Naive thymus-derived CD4-positive, alpha-beta T cell (primary cell): ENCODE data around the gene GNA14. TPM values are rescaled to one million over a fixed set of nuclear protein-coding genes. Genes with fewer than 3 reads are reported as not detected.

Experiments
- ATAC-seq: fragments of 150-1000 bp; cut with Tn5 transposase; 2 replicates; pipeline ENCODE4 v1.10.0; 2021; ENCODE audit warnings: mild to moderate bottlenecking, moderate library complexity
- CTCF ChIA-PET: fragments of 350-600 bp; sonication (Branson Sonifier 250); formaldehyde crosslinking; loops from one replicate; lab custom pipeline; 2021; ENCODE audit warnings: antibody characterized with exemption; lab: Charles Lee
- POLR2A ChIA-PET: fragments of 350-600 bp; sonication (Branson Sonifier 250); formaldehyde crosslinking; loops from one replicate; lab custom pipeline; 2021; ENCODE audit warnings: antibody characterized with exemption, inconsistent platforms; lab: Charles Lee
- DNase-seq, 9 donors: peaks; one replicate each; pipeline versions ENCODE4 v3.0.0 to v3.0.0-alpha.2; 2020 to 2022; ENCODE audit warnings: mixed read lengths in 1 of 9
- H3K27ac ChIP-seq: one replicate; pipeline ENCODE4 v1.7.0; 2013; ENCODE audit warnings: mild to moderate bottlenecking, low read depth, low read length, moderate library complexity
- H3K27me3 ChIP-seq, 2 donors: one replicate each; pipeline ENCODE4 v1.7.0; 2013; ENCODE audit warnings: low read length in 2 of 2, mild to moderate bottlenecking in 2 of 2, moderate library complexity in 2 of 2; ENCODE audit not compliant: control insufficient read depth in 2 of 2, insufficient read depth in 2 of 2
- H3K36me3 ChIP-seq, 3 experiments: 1 replicate in 2 of 3; 2 replicates in 1 of 3; pipeline ENCODE4 v1.7.0; 2013; ENCODE audit warnings: low read length in 3 of 3, mild to moderate bottlenecking in 3 of 3, moderate library complexity in 1 of 3; ENCODE audit not compliant: insufficient read depth in 3 of 3, control insufficient read depth in 2 of 3
- H3K4me1 ChIP-seq, 2 donors: one replicate each; pipeline ENCODE4 v1.7.0; 2013; ENCODE audit warnings: low read length in 2 of 2, mild to moderate bottlenecking in 2 of 2, moderate library complexity in 1 of 2; ENCODE audit not compliant: control insufficient read depth in 2 of 2, insufficient read depth in 2 of 2
- H3K4me3 ChIP-seq: 2 replicates; pipeline ENCODE4 v1.7.0; 2013; ENCODE audit warnings: mild to moderate bottlenecking, low read length
- H3K9me3 ChIP-seq, 3 experiments: 1 replicate in 2 of 3; 2 replicates in 1 of 3; pipeline ENCODE4 v1.7.0; 2013; ENCODE audit warnings: low read length in 3 of 3; ENCODE audit not compliant: control insufficient read depth in 2 of 3
- H3K27ac Mint-ChIP-seq, 9 donors: one replicate each; pipeline ENCODE4 v1.8.0; 2020 to 2022; ENCODE audit warnings: mixed read lengths in 9 of 9, mild to moderate bottlenecking in 8 of 9, moderate library complexity in 5 of 9, inconsistent platforms in 2 of 9
- H3K27me3 Mint-ChIP-seq, 5 donors: one replicate each; pipeline ENCODE4 v1.8.0; 2021 to 2022; ENCODE audit warnings: mixed read lengths in 5 of 5, mild to moderate bottlenecking in 1 of 5
- H3K36me3 Mint-ChIP-seq, 5 donors: one replicate each; pipeline ENCODE4 v1.8.0; 2020 to 2022; ENCODE audit warnings: mixed read lengths in 5 of 5, mild to moderate bottlenecking in 3 of 5, inconsistent platforms in 1 of 5
- H3K4me1 Mint-ChIP-seq, 7 donors: one replicate each; pipeline ENCODE4 v1.8.0; 2020 to 2022; ENCODE audit warnings: mixed read lengths in 7 of 7, mild to moderate bottlenecking in 3 of 7, inconsistent platforms in 1 of 7
- H3K4me3 Mint-ChIP-seq, 10 donors: one replicate each; pipeline ENCODE4 v1.8.0; 2020 to 2022; ENCODE audit warnings: mild to moderate bottlenecking in 10 of 10, mixed read lengths in 10 of 10, moderate library complexity in 6 of 10, inconsistent platforms in 2 of 10
- H3K9me3 Mint-ChIP-seq, 11 donors: one replicate each; pipeline ENCODE4 v1.8.0; 2020 to 2022; ENCODE audit warnings: mixed read lengths in 11 of 11, mild to moderate bottlenecking in 4 of 11, inconsistent platforms in 1 of 11, moderate library complexity in 1 of 11
- intact Hi-C, 2 donors: fragments of 100-400 bp; cut with micrococcal nuclease; formaldehyde crosslinking; loops; one replicate each; pipeline ENCODE4 v1.15.1; 2023
- polyA plus RNA-seq, 2 donors: library from polyadenylated mRNA; unstranded; fragments of 300-500 nt; fragmentation: Illumina TruSeq; gene quantifications; one replicate each; pipeline ENCODE4 v1.2.3, GENCODE V29; 2021
- total RNA-seq, 6 experiments: library from RNA in 5 of 6; stranded (reverse) in 5 of 6; gene quantifications; 1 replicate in 5 of 6; 2 replicates in 1 of 6; pipeline ENCODE4 v1.2.3 and lab custom pipeline; 2021 to 2026

GNA14 gene
- total and polyA plus RNA-seq, 7 experiments from 2014 or later, result 0.34 TPM; not detected in 6

GRCh38 chr9:77433675-77434445 is 214.3 kb downstream of the GNA14 start:
- Mint-ChIP-seq H3K27me3 (peaks cover 0 to 8% (median 0%) of the 10 kb centered on the region in 5 donors), H3K27ac (no peak overlapping the region), H3K4me1 (peaks cover 4 to 6% (median 4%) of the 10 kb centered on the region in 7 donors), H3K9me3 (no peaks in the 10 kb centered on the region), H3K36me3 (no peaks in the 10 kb centered on the region), H3K4me3 (peak overlapping the region in 3 of 10 donors; percentile 9 to 70 (median 29))
- Histone ChIP-seq H3K27me3 (no peaks in the 10 kb centered on the region), H3K9me3 (no peaks in the 10 kb centered on the region), H3K4me1 (no peaks in the 10 kb centered on the region), H3K36me3 (no peaks in the 10 kb centered on the region), H3K27ac (no peak overlapping the region), H3K4me3 (no peak overlapping the region)
- DNase-seq (peak; percentile 24 to 62 (median 46)), ATAC-seq (peak; percentile 90)
- CTCF ChIA-PET, result interaction anchor here (0.7 to 2.2 kb wide), 8 partner anchors 17 to 937 kb away, joined by 3 to 12 read pairs (median 3); partner anchors contain the start of gene CEP78
- POLR2A ChIA-PET, result no interaction called here
- intact Hi-C loops, result loop anchor here (1.0 to 10.0 kb wide), 10 partner anchors 23 to 828 kb away; no protein-coding TSS in a partner anchor

GRCh38 chr9:77432053-77432452 is 216.1 kb downstream of the GNA14 start:
- intact Hi-C loops, result loop anchor here (2.0 to 10.0 kb wide), 5 partner anchors 53 to 830 kb away; no protein-coding TSS in a partner anchor
- DNase-seq (no peak), ATAC-seq (no peak)
- Histone ChIP-seq H3K9me3 (no peaks in the 10 kb centered on the region), H3K4me1 (no peaks in the 10 kb centered on the region), H3K27ac (no peak overlapping the region), H3K4me3 (no peak overlapping the region), H3K36me3 (no peaks in the 10 kb centered on the region), H3K27me3 (no peaks in the 10 kb centered on the region)
- Mint-ChIP-seq H3K36me3 (no peaks in the 10 kb centered on the region), H3K4me1 (peaks cover 4 to 6% (median 4%) of the 10 kb centered on the region in 7 donors), H3K9me3 (no peaks in the 10 kb centered on the region), H3K27ac (no peak overlapping the region), H3K4me3 (no peak overlapping the region), H3K27me3 (peaks cover 0 to 3% (median 0%) of the 10 kb centered on the region in 5 donors)
- POLR2A ChIA-PET, result no interaction called here
- CTCF ChIA-PET, result no interaction called here

- H3K4me3 Mint-ChIP-seq, result no peak overlapping the region
- H3K4me1 Mint-ChIP-seq, result peaks cover 4 to 6% (median 4%) of the 10 kb centered on the region in 7 donors
- ATAC-seq (no peak), DNase-seq (no peak)
- intact Hi-C loops, result loop anchor here (5.0 to 10.0 kb wide), 3 partner anchors 55 to 832 kb away; no protein-coding TSS in a partner anchor
- H3K4me1 ChIP-seq, result no peaks in the 10 kb centered on the region
- no peaks in the 10 kb centered on the region for H3K36me3 ChIP-seq
- H3K9me3 Mint-ChIP-seq, result peaks cover 0 to 3% (median 0%) of the 10 kb centered on the region in 11 donors
- no peak overlapping the region for H3K4me3 ChIP-seq
- H3K36me3 Mint-ChIP-seq, result no peaks in the 10 kb centered on the region
- H3K27ac Mint-ChIP-seq, result no peak overlapping the region
- peaks cover 0 to 3% (median 0%) of the 10 kb centered on the region in 5 donors for H3K27me3 Mint-ChIP-seq
- POLR2A ChIA-PET, result no interaction called here
- CTCF ChIA-PET, result interaction anchor here (0.9 to 1.9 kb wide), 2 partner anchors 28 to 760 kb away, joined by 4 read pairs; no protein-coding TSS in a partner anchor
- H3K27ac ChIP-seq, result no peak overlapping the region
- no peaks in the 10 kb centered on the region for H3K27me3 ChIP-seq
- H3K9me3 ChIP-seq, result no peaks in the 10 kb centered on the region
These were observed 218.2 kb downstream of the GNA14 start for GRCh38 chr9:77429928-77430327.

GRCh38 chr9:77427256-77427927 is 220.7 kb downstream of the GNA14 start:
- ChIA-PET POLR2A (no interaction called here), CTCF (no interaction called here)
- Histone ChIP-seq H3K4me3 (no peak overlapping the region), H3K4me1 (no peaks in the 10 kb centered on the region), H3K36me3 (no peaks in the 10 kb centered on the region), H3K27ac (no peak overlapping the region), H3K27me3 (no peaks in the 10 kb centered on the region), H3K9me3 (no peaks in the 10 kb centered on the region)
- Mint-ChIP-seq H3K27ac (no peak overlapping the region), H3K36me3 (no peaks in the 10 kb centered on the region), H3K27me3 (peaks cover 0 to 2% (median 0%) of the 10 kb centered on the region in 5 donors), H3K4me3 (no peak overlapping the region), H3K4me1 (no peaks in the 10 kb centered on the region), H3K9me3 (peaks cover 0 to 9% (median 0%) of the 10 kb centered on the region in 11 donors)
- no peak for ATAC-seq
- intact Hi-C loops, result no loop called here
- DNase-seq, result no peak

- no peak overlapping the region for H3K27ac ChIP-seq
- H3K27me3 ChIP-seq, result no peaks in the 10 kb centered on the region
- Mint-ChIP-seq H3K27ac (peak overlapping the region in 1 of 9 donors; percentile 51), H3K36me3 (no peaks in the 10 kb centered on the region), H3K4me3 (no peak overlapping the region), H3K27me3 (peaks cover 0 to 2% (median 0%) of the 10 kb centered on the region in 5 donors), H3K4me1 (no peaks in the 10 kb centered on the region), H3K9me3 (peaks cover 0 to 9% (median 0%) of the 10 kb centered on the region in 11 donors)
- intact Hi-C loops, result no loop called here
- H3K4me1 ChIP-seq, result no peaks in the 10 kb centered on the region
- ChIA-PET POLR2A (no interaction called here), CTCF (no interaction called here)
- no peaks in the 10 kb centered on the region for H3K36me3 ChIP-seq
- no peaks in the 10 kb centered on the region for H3K9me3 ChIP-seq
- H3K4me3 ChIP-seq, result no peak overlapping the region
- no peak for ATAC-seq
- DNase-seq, result no peak
These were observed 221.4 kb downstream of the GNA14 start for GRCh38 chr9:77426712-77427111.

GRCh38 chr9:77424993-77425392 is 223.1 kb downstream of the GNA14 start:
- Histone ChIP-seq H3K9me3 (no peaks in the 10 kb centered on the region), H3K27me3 (no peaks in the 10 kb centered on the region), H3K4me3 (no peak overlapping the region), H3K36me3 (no peaks in the 10 kb centered on the region), H3K27ac (no peak overlapping the region), H3K4me1 (no peaks in the 10 kb centered on the region)
- Mint-ChIP-seq H3K27me3 (peaks cover 0 to 2% (median 0%) of the 10 kb centered on the region in 5 donors), H3K4me1 (no peaks in the 10 kb centered on the region), H3K9me3 (peaks cover 0 to 9% (median 0%) of the 10 kb centered on the region in 11 donors), H3K27ac (no peak overlapping the region), H3K36me3 (peaks cover 0 to 5% (median 0%) of the 10 kb centered on the region in 5 donors), H3K4me3 (no peak overlapping the region)
- POLR2A ChIA-PET, result no interaction called here
- intact Hi-C loops, result no loop called here
- DNase-seq (no peak), ATAC-seq (no peak)
- CTCF ChIA-PET, result no interaction called here
